Ovary (tissue), 9 donors: ENCODE measurements around the gene GPR34. TPM values are rescaled to one million over a fixed set of nuclear protein-coding genes. Genes with fewer than 3 reads are reported as not detected.

Experiments used
- DNase-seq, 5 donors: peaks; one replicate each; pipeline ENCODE4 v3.0.0-alpha.2; 2019 to 2020
- H3K27ac ChIP-seq, 2 donors: fragments of 200-600 bp; one replicate each; pipeline versions ENCODE4 v1.5.1 to v1.8.0; 2019 to 2022
- H3K27me3 ChIP-seq: fragments of 200-600 bp; one replicate; pipeline ENCODE4 v1.8.0; 2022
- H3K36me3 ChIP-seq: fragments of 200-600 bp; sonication (generic); one replicate; pipeline ENCODE4 v1.5.1; 2019
- H3K4me1 ChIP-seq: one replicate; pipeline ENCODE4 v1.8.1; 2013; ENCODE audit warnings: mild to moderate bottlenecking, moderate library complexity; ENCODE audit not compliant: insufficient read depth
- H3K4me3 ChIP-seq: fragments of 200-600 bp; sonication (generic); one replicate; pipeline ENCODE4 v1.5.1; 2017
- H3K9me3 ChIP-seq, 2 donors: fragments of 200-600 bp in 1 of 2; sonication (generic) in 1 of 2; one replicate each; pipeline versions ENCODE4 v1.5.1 to v1.8.1; 2013 to 2019; ENCODE audit warnings: mild to moderate bottlenecking in 1 of 2, moderate library complexity in 1 of 2
- EP300 ChIP-seq: sonication (generic); formaldehyde crosslinking; IDR thresholded peaks from one replicate; pipeline ENCODE4 v1.6.1; 2017; ENCODE audit warnings: antibody characterized with exemption
- POLR2A ChIP-seq: fragments of 450-650 bp; IDR thresholded peaks from one replicate; pipeline ENCODE4 v1.6.1; 2017; ENCODE audit warnings: antibody characterized with exemption, mild to moderate bottlenecking, moderate library complexity
- WGBS, 3 donors: extraction: QIAGEN DNeasy Blood & Tissue Kit in 1 of 3; methylation state at CpG; one replicate each; pipeline versions ENCODE4 v1.1.5 to v1.1.7; 2013 to 2017; 5-methylcytosine and 5-hydroxymethylcytosine counted together
- intact Hi-C, 4 donors: fragments of 100-400 bp; cut with DNase I; formaldehyde crosslinking; loops; one replicate each; pipeline versions ENCODE4 v1.11.0 to v1.15.1; 2022 to 2023
- polyA plus RNA-seq, 2 donors: library from polyadenylated mRNA; stranded (reverse); fragments of 200-250 nt in 1 of 2; fragments of 350-450 nt in 1 of 2; fragmentation: Illumina TruSeq in 1 of 2; extraction: RNeasy Lipid Tissue Mini Kit (QIAGEN cat#74804) in 1 of 2; gene quantifications; one replicate each; pipeline ENCODE4 v1.2.3, GENCODE V29; 2013 to 2014
- small RNA-seq: library from RNA; depleted of rRNA; stranded (forward); fragments of <200 nt; gene quantifications from one replicate; pipeline ENCODE3, GENCODE V24; 2016
- total RNA-seq, 7 donors: library from RNA; depleted of rRNA in 2 of 7; stranded (reverse); fragments of >200 nt in 2 of 7; fragmentation: NEBNext Ultra II Directional in 3 of 7; extraction: Animal tissue kit (Norgen Biotek cat#: 25700) in 3 of 7; gene quantifications; one replicate each; pipeline versions ENCODE4 v1.1.0 to v1.2.4, GENCODE V29; 2016 to 2023
- TF ChIP-seq, protein P1 (sequence below), 3 donors: fragments of 450-650 bp in 2 of 3; fragments of 200-600 bp in 1 of 3; IDR thresholded peaks; one replicate each; pipeline versions ENCODE4 v1.5.1 to v1.8.0; 2016 to 2022; ENCODE audit warnings: antibody characterized with exemption in 3 of 3, mild to moderate bottlenecking in 1 of 3
- donor health status: DM: no; HTN: no; CAD: no; lungs with moderate emphysema.
- donor health status: DM: no; HTN: no; CAD: no.
- donor health status: Bipolar disorder and iron deficiency.
- donor health status: DM: yes; HTN: yes; CAD: no.
- donor health status: DM: no; HTN: no; CAD: no.
- donor health status: DM: yes; HTN: yes; CAD: no.

Gene GPR34
- total and polyA plus RNA-seq, 9 donors: 3.4 to 16.4 (median 5.5) TPM

- WGBS, 3 donors: 73 to 82% (median 79%) methylated on average over 7 of the region's 7 CpGs
- no peaks in the 10 kb centered on the region for H3K36me3 ChIP-seq
- no peak overlapping the region for H3K4me3 ChIP-seq
- intact Hi-C loops: no loop called here
- no peaks in the 10 kb centered on the region for H3K27me3 ChIP-seq
- TF ChIP-seq POLR2A (no peak), EP300 (no peak)
- TF ChIP-seq, protein P1, sequence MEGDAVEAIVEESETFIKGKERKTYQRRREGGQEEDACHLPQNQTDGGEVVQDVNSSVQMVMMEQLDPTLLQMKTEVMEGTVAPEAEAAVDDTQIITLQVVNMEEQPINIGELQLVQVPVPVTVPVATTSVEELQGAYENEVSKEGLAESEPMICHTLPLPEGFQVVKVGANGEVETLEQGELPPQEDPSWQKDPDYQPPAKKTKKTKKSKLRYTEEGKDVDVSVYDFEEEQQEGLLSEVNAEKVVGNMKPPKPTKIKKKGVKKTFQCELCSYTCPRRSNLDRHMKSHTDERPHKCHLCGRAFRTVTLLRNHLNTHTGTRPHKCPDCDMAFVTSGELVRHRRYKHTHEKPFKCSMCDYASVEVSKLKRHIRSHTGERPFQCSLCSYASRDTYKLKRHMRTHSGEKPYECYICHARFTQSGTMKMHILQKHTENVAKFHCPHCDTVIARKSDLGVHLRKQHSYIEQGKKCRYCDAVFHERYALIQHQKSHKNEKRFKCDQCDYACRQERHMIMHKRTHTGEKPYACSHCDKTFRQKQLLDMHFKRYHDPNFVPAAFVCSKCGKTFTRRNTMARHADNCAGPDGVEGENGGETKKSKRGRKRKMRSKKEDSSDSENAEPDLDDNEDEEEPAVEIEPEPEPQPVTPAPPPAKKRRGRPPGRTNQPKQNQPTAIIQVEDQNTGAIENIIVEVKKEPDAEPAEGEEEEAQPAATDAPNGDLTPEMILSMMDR (IDR thresholded peaks at IDR 0.05): no peak
- DNase-seq: no peak
- H3K4me1 ChIP-seq: no peaks in the 10 kb centered on the region
- no peaks in the 10 kb centered on the region for H3K9me3 ChIP-seq
- H3K27ac ChIP-seq: no peak overlapping the region
Observed at GRCh38 chrX:41737065-41737464, 48.3 kb downstream of the GPR34 start.

DNA sequence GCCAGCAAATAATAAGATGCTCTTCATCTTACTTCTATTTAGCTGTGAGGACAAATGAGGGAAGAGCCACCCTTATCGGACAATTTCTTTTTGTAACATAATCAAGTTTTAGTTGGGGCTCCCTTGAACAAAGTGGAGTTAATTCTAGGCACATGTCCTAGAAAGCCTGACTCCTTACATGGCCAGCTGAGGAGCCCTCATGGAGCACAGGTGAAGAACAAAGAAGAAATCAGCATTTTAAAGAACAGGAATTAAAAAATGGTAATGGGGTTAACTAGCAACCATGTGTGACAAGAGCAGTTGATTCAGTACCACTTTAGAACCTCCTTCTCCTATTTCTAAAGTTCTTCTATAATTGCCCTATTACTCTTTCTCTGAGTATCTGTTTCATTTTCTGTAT, 51.1 kb downstream of the GPR34 start:
- Histone ChIP-seq H3K4me1 (no peaks in the 10 kb centered on the region), H3K9me3 (no peaks in the 10 kb centered on the region), H3K4me3 (no peak overlapping the region), H3K27ac (no peak overlapping the region), H3K36me3 (no peaks in the 10 kb centered on the region), H3K27me3 (no peaks in the 10 kb centered on the region)
- 78 to 94% (median 86%) methylated on average over 1 of the region's 1 CpG for WGBS, 3 donors
- no peak for DNase-seq
- TF ChIP-seq EP300 (no peak), POLR2A (no peak)
- TF ChIP-seq, protein P1 (IDR thresholded peaks at IDR 0.05): no peak
- intact Hi-C loops: no loop called here

Small RNA genes within 50 kb of the gene (small RNA-seq; reads per million reads assigned to genes)
- gene RN7SL144P: not detected

Other genes with a start within 250 kb of the GPR34 start
- not detected for gene NYX, start 241.6 kb upstream of the GPR34 start, total RNA-seq
- gene NYX, start 241.6 kb upstream of the GPR34 start, polyA plus RNA-seq: not detected
- under 1 TPM; 0.07 to 0.57 (median 0.13) TPM for gene GPR82, start 35.2 kb downstream of the GPR34 start, total RNA-seq
- gene GPR82, start 35.2 kb downstream of the GPR34 start, polyA plus RNA-seq: under 1 TPM; 0.06 to 0.35 TPM
- gene CASK, start 234.6 kb downstream of the GPR34 start, total RNA-seq: 10 to 100 TPM; 25.7 to 70.9 (median 43.4) TPM
- 10 to 100 TPM; 11.3 to 26.5 TPM for gene CASK, start 234.6 kb downstream of the GPR34 start, polyA plus RNA-seq